WERI-Rb-1 (cell line): ENCODE results near the gene SNAPIN.

Experiments used
- DNase-seq: peaks from one replicate; pipeline ENCODE4 v3.0.0-alpha.2; 2020
- H3K27ac ChIP-seq: fragments of 250-450 bp; sonication (Bioruptor Pico); 2 replicates; pipeline ENCODE4 v1.5.1; 2020; ENCODE audit warnings: mild to moderate bottlenecking, moderate library complexity
- H3K27me3 ChIP-seq: fragments of 250-450 bp; sonication (Bioruptor Pico); 2 replicates; pipeline ENCODE4 v1.5.1; 2021; ENCODE audit warnings: mild to moderate bottlenecking, low read depth, moderate library complexity; ENCODE audit not compliant: insufficient read depth, severe bottlenecking
- H3K36me3 ChIP-seq: fragments of 250-450 bp; sonication (Bioruptor Pico); 2 replicates; pipeline ENCODE4 v1.5.1; 2020; ENCODE audit warnings: mild to moderate bottlenecking, moderate library complexity
- H3K4me3 ChIP-seq: 2 replicates; pipeline ENCODE4 v1.5.1; 2011; ENCODE audit warnings: low read depth, mild to moderate bottlenecking, control low read depth, low read length
- H3K9me3 ChIP-seq: fragments of 250-450 bp; sonication (Bioruptor Pico); 2 replicates; pipeline ENCODE4 v1.5.1; 2021; ENCODE audit warnings: mild to moderate bottlenecking, moderate library complexity; ENCODE audit not compliant: severe bottlenecking
- CTCF ChIP-seq: IDR thresholded peaks from 2 replicates; pipeline ENCODE4 v1.5.1; 2011; ENCODE audit warnings: low read depth, mild to moderate bottlenecking, control low read depth, inconsistent platforms, low read length

The SNAPIN gene

GRCh38 chr1:153628638-153629342 lies 29.7 kb upstream of the SNAPIN start:
- Histone ChIP-seq H3K36me3 (peaks cover 40% of the 10 kb centered on the region), H3K9me3 (peaks cover 6% of the 10 kb centered on the region), H3K4me3 (no peak overlapping the region), H3K27ac (peak overlapping the region; percentile 79), H3K27me3 (no peaks in the 10 kb centered on the region)
- peak; percentile 31 for DNase-seq
- no peak for TF ChIP-seq CTCF

GRCh38 chr1:153629343-153629665 lies 29.2 kb upstream of the SNAPIN start:
- H3K27me3 ChIP-seq = no peaks in the 10 kb centered on the region
- peaks cover 6% of the 10 kb centered on the region for H3K9me3 ChIP-seq
- peaks cover 38% of the 10 kb centered on the region for H3K36me3 ChIP-seq
- TF ChIP-seq CTCF = no peak
- no peak overlapping the region for H3K4me3 ChIP-seq
- no peak for DNase-seq
- peak overlapping the region; percentile 79 for H3K27ac ChIP-seq

- DNase-seq = no peak
- Histone ChIP-seq H3K4me3 (no peak overlapping the region), H3K27ac (peak overlapping the region; percentile 79), H3K36me3 (peaks cover 34% of the 10 kb centered on the region), H3K27me3 (no peaks in the 10 kb centered on the region), H3K9me3 (peaks cover 6% of the 10 kb centered on the region)
- TF ChIP-seq CTCF = no peak
These were observed 28.5 kb upstream of the SNAPIN start for GRCh38 chr1:153629971-153630370.

GRCh38 chr1:153630384-153630783 lies 28.1 kb upstream of the SNAPIN start:
- Histone ChIP-seq H3K9me3 (peaks cover 6% of the 10 kb centered on the region), H3K27ac (peak overlapping the region; percentile 79), H3K36me3 (peaks cover 34% of the 10 kb centered on the region), H3K4me3 (no peak overlapping the region), H3K27me3 (no peaks in the 10 kb centered on the region)
- TF ChIP-seq CTCF = no peak
- no peak for DNase-seq

GRCh38 chr1:153631047-153632022 lies 27.2 kb upstream of the SNAPIN start:
- peaks cover 6% of the 10 kb centered on the region for H3K9me3 ChIP-seq
- no peak overlapping the region for H3K4me3 ChIP-seq
- no peak for DNase-seq
- no peak for TF ChIP-seq CTCF
- H3K27ac ChIP-seq = peak overlapping the region; percentile 79
- H3K27me3 ChIP-seq = no peaks in the 10 kb centered on the region
- peaks cover 34% of the 10 kb centered on the region for H3K36me3 ChIP-seq
